Measurements from ENCODE around the gene CXCL14. TPM values are rescaled to one million over a fixed set of nuclear protein-coding genes. Genes with fewer than 3 reads are reported as not detected.

The CXCL14 gene
- total RNA-seq, 1 donor from 2014 or later = 0.49 TPM

- DNase-seq = no peak
- intact Hi-C loops (cut with micrococcal nuclease) = no loop called here
- Histone ChIP-seq H3K27ac (replicated peaks) (no peak overlapping the region), H3K4me3 (no peak overlapping the region), H3K4me1 (peaks cover 6% of the 10 kb centered on the region), H3K27me3 (ENCODE audit: low read depth) (peaks cover 98% of the 10 kb centered on the region), H3K9me3 (replicated peaks) (no peaks in the 10 kb centered on the region), H3K36me3 (no peaks in the 10 kb centered on the region)
- TF ChIP-seq, protein P1, sequence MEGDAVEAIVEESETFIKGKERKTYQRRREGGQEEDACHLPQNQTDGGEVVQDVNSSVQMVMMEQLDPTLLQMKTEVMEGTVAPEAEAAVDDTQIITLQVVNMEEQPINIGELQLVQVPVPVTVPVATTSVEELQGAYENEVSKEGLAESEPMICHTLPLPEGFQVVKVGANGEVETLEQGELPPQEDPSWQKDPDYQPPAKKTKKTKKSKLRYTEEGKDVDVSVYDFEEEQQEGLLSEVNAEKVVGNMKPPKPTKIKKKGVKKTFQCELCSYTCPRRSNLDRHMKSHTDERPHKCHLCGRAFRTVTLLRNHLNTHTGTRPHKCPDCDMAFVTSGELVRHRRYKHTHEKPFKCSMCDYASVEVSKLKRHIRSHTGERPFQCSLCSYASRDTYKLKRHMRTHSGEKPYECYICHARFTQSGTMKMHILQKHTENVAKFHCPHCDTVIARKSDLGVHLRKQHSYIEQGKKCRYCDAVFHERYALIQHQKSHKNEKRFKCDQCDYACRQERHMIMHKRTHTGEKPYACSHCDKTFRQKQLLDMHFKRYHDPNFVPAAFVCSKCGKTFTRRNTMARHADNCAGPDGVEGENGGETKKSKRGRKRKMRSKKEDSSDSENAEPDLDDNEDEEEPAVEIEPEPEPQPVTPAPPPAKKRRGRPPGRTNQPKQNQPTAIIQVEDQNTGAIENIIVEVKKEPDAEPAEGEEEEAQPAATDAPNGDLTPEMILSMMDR (IDR thresholded peaks at IDR 0.05; ENCODE audit: borderline replicate concordance) = no peak
These were observed 29.4 kb downstream of the CXCL14 start for GRCh38 chr5:135549413-135549812.

DNA sequence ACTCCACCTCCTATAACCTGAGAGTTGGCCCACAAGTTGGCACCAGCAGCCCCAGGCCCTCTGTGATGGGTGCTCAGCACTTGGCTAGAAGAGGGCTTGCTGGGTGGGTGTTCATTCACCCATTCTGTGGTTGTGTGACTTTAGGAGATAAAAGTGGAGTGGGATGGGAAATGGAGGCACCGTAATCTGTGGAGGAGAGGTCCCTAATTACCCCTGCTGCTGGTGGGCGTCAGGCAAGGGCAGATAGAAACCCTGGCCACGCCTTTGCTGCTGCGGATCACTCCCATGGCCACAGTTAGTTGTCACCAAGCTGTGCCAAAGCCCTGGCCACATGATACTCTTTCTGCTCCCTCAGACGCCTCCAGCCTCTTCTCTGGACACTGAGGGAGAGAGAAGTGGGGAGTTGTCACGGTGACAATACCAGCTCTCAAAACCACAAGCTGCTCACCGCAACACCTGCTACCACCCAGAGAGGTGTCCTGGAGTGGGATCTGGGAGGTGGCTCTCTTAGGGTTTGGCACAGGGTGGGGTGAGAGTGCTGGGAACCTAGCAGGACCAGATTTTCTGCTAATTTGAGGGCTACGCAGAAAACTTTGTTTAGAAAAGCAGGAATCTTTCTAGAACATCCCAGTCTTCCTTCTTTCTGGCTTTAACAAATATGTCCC lies 31.1 kb downstream of the CXCL14 start:
- H3K27me3 ChIP-seq (ENCODE audit: low read depth) = peaks cover 100% of the 10 kb centered on the region
- intact Hi-C loops (cut with micrococcal nuclease) = no loop called here

GRCh38 chr5:135546912-135547311 lies 31.9 kb downstream of the CXCL14 start:
- Histone ChIP-seq H3K4me3 (no peak overlapping the region), H3K27ac (replicated peaks) (no peak overlapping the region), H3K4me1 (peaks cover 19% of the 10 kb centered on the region), H3K9me3 (replicated peaks) (no peaks in the 10 kb centered on the region), H3K36me3 (no peaks in the 10 kb centered on the region), H3K27me3 (ENCODE audit: low read depth) (peaks cover 100% of the 10 kb centered on the region)
- intact Hi-C loops (cut with micrococcal nuclease) = no loop called here
- TF ChIP-seq, protein P1 (IDR thresholded peaks at IDR 0.05; ENCODE audit: borderline replicate concordance) = no peak
- DNase-seq = no peak

More for the DNA sequence above, 31.1 kb downstream of the CXCL14 start:
- no peak overlapping the region for H3K27ac ChIP-seq (replicated peaks)
- H3K4me1 ChIP-seq = peaks cover 19% of the 10 kb centered on the region
- TF ChIP-seq, protein P1 (IDR thresholded peaks at IDR 0.05; ENCODE audit: borderline replicate concordance) = no peak
- H3K9me3 ChIP-seq (replicated peaks) = no peaks in the 10 kb centered on the region
- no peaks in the 10 kb centered on the region for H3K36me3 ChIP-seq
- H3K4me3 ChIP-seq = no peak overlapping the region
- DNase-seq = no peak

DNA sequence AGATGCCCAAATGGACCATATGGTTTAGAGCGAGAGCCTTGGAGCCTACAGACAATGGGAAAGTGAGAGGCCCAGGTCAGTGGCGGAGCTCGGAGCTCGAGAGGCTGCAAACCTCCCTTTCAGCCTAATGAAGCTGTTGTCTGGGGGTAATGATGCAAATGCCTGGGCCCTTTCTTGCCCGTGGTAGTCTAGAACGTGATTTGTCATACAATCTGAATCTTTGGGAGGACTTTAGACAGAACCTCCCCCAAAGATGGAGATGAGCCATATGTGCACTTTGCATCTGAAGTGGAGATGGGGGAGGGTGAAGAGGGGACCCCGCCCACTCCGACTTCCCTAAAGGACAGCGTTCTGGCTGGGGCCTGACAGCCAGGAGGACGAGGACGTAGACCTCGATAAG lies 32.7 kb downstream of the CXCL14 start:
- TF ChIP-seq, protein P1 (IDR thresholded peaks at IDR 0.05; ENCODE audit: borderline replicate concordance) = no peak
- no peak overlapping the region for H3K27ac ChIP-seq (replicated peaks)
- intact Hi-C loops (cut with micrococcal nuclease) = no loop called here
- H3K36me3 ChIP-seq = no peaks in the 10 kb centered on the region
- peaks cover 19% of the 10 kb centered on the region for H3K4me1 ChIP-seq
- no peak for DNase-seq
- no peaks in the 10 kb centered on the region for H3K9me3 ChIP-seq (replicated peaks)
- no peak overlapping the region for H3K4me3 ChIP-seq
- H3K27me3 ChIP-seq (ENCODE audit: low read depth) = peaks cover 100% of the 10 kb centered on the region

DNA sequence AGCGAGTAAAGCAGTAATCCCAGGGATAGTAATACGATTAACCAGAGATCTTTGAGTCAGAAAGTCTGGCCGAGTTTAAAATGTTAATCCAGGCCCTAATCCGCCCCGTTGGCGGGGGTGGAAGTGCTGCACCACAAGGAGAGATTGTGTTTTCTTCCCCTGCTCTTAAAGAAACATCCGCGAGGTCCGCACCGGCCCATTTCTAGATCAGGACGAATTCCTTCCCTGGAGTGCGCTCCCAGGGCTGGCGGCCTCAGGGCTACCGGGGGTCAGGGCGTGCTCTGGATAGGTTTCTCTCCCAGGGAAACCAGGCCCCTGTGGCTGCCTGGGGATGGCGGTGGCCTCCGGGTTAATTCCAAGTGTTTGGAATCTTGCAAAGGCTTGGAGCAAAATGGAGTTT lies 33.7 kb downstream of the CXCL14 start:
- Histone ChIP-seq H3K9me3 (replicated peaks) (no peaks in the 10 kb centered on the region), H3K27ac (replicated peaks) (no peak overlapping the region), H3K36me3 (no peaks in the 10 kb centered on the region), H3K4me1 (peaks cover 19% of the 10 kb centered on the region), H3K27me3 (ENCODE audit: low read depth) (peaks cover 100% of the 10 kb centered on the region), H3K4me3 (peak overlapping the region; percentile 64)
- TF ChIP-seq, protein P1 (IDR thresholded peaks at IDR 0.05; ENCODE audit: borderline replicate concordance) = no peak
- no peak for DNase-seq
- intact Hi-C loops (cut with micrococcal nuclease) = no loop called here
